Measurements from ENCODE around the gene KRIT1.
A peak's percentile ranks its signal among the peaks of the same experiment; 100 is the strongest.

Gene KRIT1

DNA sequence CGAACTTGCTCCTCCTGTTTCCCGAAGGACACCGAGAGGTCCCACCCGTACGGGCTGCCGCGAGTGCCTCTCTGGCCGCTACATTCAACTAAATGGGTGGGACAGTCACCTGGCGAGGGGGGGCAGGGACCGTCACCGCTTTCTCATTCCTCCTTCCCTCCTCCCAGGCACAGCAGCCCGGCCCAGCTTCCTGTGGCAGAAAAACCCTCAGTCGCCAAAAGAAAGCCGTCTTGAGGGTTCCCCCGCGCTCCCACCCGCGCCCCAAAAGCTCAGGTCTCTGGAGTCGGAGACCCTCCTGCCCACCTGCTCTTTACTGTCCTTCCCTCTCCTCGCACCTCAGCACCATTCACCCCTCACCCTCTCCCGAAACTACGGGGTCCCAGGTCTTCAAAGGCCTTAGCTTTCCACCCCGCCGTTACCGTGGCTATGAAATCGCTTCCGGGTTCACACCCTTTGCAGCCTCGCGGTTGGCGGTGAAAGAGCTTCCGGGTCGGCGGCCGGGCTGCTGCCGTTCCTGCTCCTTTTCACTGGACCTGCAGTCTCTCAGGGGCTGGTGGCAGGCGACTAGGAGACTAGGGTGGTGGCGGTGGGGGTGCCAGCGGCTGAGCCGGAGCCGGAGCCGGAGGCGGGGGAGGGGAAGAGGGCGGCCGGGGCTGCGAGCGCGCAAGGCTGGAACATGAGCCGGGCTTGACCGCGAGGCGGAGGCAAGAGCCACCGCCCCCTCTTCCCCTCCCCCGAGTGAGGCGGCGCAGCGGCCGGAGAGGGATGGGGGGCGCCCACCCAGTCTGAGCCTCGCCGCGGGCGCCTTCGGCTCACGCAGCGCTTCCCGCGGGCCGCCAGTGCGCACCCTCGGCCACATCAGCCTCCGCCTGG is at the start of gene KRIT1, which contains the start of gene ANKIB1:
TSS of gene KRIT1 (minus strand) at position 428 of the 873 bp plus-strand sequence. CDS start 3,779 bp downstream, outside the sequence.
TSS of gene ANKIB1 (plus strand) at position 488 of the 873 bp plus-strand sequence. CDS start 49,005 bp downstream, outside the sequence.
- TF ChIP-seq, protein P1, sequence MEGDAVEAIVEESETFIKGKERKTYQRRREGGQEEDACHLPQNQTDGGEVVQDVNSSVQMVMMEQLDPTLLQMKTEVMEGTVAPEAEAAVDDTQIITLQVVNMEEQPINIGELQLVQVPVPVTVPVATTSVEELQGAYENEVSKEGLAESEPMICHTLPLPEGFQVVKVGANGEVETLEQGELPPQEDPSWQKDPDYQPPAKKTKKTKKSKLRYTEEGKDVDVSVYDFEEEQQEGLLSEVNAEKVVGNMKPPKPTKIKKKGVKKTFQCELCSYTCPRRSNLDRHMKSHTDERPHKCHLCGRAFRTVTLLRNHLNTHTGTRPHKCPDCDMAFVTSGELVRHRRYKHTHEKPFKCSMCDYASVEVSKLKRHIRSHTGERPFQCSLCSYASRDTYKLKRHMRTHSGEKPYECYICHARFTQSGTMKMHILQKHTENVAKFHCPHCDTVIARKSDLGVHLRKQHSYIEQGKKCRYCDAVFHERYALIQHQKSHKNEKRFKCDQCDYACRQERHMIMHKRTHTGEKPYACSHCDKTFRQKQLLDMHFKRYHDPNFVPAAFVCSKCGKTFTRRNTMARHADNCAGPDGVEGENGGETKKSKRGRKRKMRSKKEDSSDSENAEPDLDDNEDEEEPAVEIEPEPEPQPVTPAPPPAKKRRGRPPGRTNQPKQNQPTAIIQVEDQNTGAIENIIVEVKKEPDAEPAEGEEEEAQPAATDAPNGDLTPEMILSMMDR (IDR thresholded peaks at IDR 0.05; ENCODE audit: extremely low read depth, missing control alignments): no peak
- DNase-seq (ENCODE audit: low spot score): peak; percentile 89

DNA sequence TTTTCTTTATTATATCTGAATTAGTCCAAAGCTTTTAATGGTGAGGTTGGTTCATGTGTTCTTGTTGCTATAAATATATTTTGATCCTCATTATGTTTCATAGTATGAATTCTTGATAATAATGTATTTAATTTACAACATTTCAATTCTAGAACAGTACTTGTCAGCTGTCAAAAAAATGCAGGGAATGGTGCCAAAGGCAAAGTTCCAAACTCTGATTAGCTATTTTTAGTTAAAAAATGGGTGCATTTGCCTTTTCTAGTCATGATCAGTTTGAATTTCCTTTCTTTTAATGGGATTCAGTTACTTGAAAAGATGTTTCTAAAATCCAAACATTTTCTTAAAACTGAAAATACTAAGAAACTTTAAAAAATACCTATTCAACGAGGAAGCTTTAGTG is 49.7 kb upstream of the KRIT1 start:
- TF ChIP-seq, protein P1 (IDR thresholded peaks at IDR 0.05; ENCODE audit: extremely low read depth, missing control alignments): no peak
- no peak for DNase-seq (ENCODE audit: low spot score)

DNA sequence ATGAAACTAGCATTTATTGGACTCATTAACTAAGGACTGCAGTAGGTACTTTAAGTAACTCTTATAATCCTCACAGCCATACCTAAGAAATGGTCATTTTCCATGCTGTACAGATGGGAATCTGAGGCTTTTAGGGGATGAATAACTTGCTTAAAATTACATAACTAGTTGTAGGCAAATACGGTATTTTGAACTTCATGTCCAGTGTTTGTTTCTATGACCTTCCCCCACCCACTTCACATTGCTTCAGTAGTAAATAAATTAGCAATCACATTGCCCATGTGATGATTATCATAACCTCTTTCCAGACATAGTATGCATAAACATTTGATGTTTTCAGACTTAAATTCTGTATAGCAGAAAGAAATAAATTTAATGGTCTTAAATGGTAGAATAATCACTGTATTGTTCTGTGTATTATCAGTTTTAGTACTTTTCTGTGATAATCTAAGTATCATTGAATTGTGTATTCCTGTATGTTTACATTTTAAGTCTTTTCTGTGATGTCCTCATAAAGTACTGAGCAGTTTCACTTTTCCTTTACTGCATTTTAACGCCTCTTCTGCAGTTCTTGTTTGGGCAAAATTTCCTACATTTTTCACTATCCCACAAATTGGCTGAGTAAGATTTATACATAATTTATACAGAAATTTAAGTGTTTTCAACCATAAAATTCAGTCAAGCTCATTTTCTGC is 48.3 kb upstream of the KRIT1 start:
- DNase-seq (ENCODE audit: low spot score): no peak
- TF ChIP-seq, protein P1 (IDR thresholded peaks at IDR 0.05; ENCODE audit: extremely low read depth, missing control alignments): no peak

DNA sequence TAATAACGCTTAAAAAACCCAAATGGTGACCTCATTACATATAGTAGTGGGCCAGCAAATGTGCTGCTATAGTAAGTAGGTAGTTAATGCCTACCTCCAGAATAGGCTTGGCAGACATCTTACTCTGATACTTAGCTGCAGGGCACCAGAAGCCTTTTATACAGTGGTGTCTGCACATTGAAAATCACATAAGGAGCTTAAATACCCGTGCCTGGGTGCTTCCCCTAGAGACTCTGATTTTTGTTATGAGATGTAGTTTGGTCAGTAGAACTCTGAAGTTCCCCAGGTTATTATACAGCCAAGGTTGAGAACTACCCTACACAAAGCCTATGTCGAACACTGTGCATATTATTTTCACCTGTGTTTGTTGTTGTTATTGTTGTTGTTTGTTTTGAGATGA is 47.3 kb upstream of the KRIT1 start:
- DNase-seq (ENCODE audit: low spot score): no peak
- TF ChIP-seq, protein P1 (IDR thresholded peaks at IDR 0.05; ENCODE audit: extremely low read depth, missing control alignments): no peak

DNA sequence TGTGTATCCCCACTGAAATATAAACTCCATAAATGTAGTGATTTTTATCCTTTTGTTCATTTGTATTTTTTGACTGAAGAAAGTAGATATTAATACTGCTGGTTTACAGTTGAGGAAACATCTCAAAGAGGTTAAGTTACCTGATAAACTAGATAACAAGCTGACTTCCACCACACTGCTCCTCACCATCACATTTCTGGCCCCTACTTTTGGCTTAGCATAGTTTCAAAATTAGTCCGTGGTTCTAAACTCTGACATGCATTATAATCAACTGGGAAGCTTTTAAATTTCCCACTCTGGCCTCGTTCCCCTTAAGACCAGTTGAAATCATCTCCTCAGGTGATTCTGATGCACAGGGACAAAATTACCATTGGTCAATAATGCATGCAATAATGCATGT is 43.6 kb upstream of the KRIT1 start:
- TF ChIP-seq, protein P1 (IDR thresholded peaks at IDR 0.05; ENCODE audit: extremely low read depth, missing control alignments): no peak
- DNase-seq (ENCODE audit: low spot score): no peak

DNA sequence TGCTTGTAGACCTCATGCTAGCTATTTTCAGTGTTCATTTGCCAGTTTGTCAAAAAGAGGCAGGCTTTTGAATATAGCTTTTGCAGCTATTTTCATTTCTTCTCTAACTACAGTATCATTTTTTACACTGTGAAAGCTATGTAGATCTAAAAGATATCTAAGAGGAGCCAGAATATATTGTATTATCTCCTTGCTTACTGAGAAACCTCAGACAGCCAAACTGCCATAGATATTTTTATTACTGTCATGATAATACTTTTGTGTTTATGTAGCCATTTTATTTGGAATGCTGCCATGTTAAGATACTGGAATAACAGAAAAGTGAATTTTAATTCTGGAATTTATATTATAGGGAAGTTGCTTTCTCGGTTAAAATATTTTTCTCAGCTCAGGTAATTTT is 37.2 kb upstream of the KRIT1 start:
- TF ChIP-seq, protein P1 (IDR thresholded peaks at IDR 0.05; ENCODE audit: extremely low read depth, missing control alignments): no peak
- DNase-seq (ENCODE audit: low spot score): no peak
